ENCODE results near the gene TGFA. TPM values are rescaled to one million over a fixed set of nuclear protein-coding genes. Genes with fewer than 3 reads are reported as not detected.
A peak's percentile ranks its signal among the peaks of the same experiment; 100 is the strongest.

TGFA gene
- total RNA-seq, 1 experiment from 2014 or later: 22.5 TPM

GRCh38 chr2:70442301-70443077, 111.1 kb downstream of the TGFA start:
- no TSS peak for BruUV-seq (replicated peaks)
- ChIA-PET POLR2A (no interaction called here), CTCF (interaction anchor here (0.6 kb wide), 1 partner anchor 202 kb away, joined by 3 read pairs; no protein-coding TSS in a partner anchor)
- Mint-ChIP-seq H3K4me1 (ENCODE audit: insufficient read depth, unreplicated experiment) (no peaks in the 10 kb centered on the region), H3K27ac (ENCODE audit: low read depth, unreplicated experiment) (no peak overlapping the region), H3K36me3 (ENCODE audit: insufficient read depth, unreplicated experiment) (peaks cover 10% of the 10 kb centered on the region), H3K9me3 (ENCODE audit: unreplicated experiment) (peaks cover 7% of the 10 kb centered on the region), H3K27me3 (ENCODE audit: insufficient read depth, unreplicated experiment) (no peaks in the 10 kb centered on the region), H3K4me3 (ENCODE audit: unreplicated experiment) (no peak overlapping the region)
- intact Hi-C loops (cut with micrococcal nuclease): no loop called here
- TF ChIP-seq, protein P1, sequence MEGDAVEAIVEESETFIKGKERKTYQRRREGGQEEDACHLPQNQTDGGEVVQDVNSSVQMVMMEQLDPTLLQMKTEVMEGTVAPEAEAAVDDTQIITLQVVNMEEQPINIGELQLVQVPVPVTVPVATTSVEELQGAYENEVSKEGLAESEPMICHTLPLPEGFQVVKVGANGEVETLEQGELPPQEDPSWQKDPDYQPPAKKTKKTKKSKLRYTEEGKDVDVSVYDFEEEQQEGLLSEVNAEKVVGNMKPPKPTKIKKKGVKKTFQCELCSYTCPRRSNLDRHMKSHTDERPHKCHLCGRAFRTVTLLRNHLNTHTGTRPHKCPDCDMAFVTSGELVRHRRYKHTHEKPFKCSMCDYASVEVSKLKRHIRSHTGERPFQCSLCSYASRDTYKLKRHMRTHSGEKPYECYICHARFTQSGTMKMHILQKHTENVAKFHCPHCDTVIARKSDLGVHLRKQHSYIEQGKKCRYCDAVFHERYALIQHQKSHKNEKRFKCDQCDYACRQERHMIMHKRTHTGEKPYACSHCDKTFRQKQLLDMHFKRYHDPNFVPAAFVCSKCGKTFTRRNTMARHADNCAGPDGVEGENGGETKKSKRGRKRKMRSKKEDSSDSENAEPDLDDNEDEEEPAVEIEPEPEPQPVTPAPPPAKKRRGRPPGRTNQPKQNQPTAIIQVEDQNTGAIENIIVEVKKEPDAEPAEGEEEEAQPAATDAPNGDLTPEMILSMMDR (IDR thresholded peaks at IDR 0.05; ENCODE audit: unreplicated experiment): no peak
- DNase-seq (ENCODE audit: unreplicated experiment): peak; percentile 11

DNA sequence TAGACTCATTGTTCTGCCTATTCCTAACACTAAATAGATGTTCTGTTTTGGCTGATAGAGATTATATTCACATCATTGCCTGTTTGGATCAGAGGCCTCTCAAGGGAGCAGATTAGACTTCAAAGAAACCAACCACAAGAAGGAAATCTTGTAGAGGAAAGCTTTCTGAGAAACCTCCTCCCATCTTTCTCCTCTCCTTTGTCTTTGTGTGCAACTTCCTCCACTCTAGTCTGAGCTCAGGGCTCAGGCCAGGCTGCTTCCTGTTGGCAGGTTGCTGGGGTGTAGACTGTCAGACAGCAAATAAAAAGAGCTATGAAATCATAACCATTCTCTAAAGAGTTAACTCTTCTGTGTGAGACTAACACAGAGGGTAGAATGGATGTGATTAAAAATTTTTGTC, 113.0 kb downstream of the TGFA start:
- H3K27ac Mint-ChIP-seq (ENCODE audit: low read depth, unreplicated experiment): no peak overlapping the region
- H3K9me3 Mint-ChIP-seq (ENCODE audit: unreplicated experiment): peaks cover 7% of the 10 kb centered on the region
- TF ChIP-seq, protein P1 (IDR thresholded peaks at IDR 0.05; ENCODE audit: unreplicated experiment): no peak
- no TSS peak for BruUV-seq (replicated peaks)
- peaks cover 10% of the 10 kb centered on the region for H3K36me3 Mint-ChIP-seq (ENCODE audit: insufficient read depth, unreplicated experiment)
- intact Hi-C loops (cut with micrococcal nuclease): no loop called here
- POLR2A ChIA-PET: interaction anchor here (1.0 kb wide), 1 partner anchor 60 kb away, joined by 3 read pairs; no protein-coding TSS in a partner anchor
- CTCF ChIA-PET: interaction anchor here (0.8 kb wide), 1 partner anchor 86 kb away, joined by 3 read pairs; no protein-coding TSS in a partner anchor
- H3K4me3 Mint-ChIP-seq (ENCODE audit: unreplicated experiment): no peak overlapping the region
- H3K27me3 Mint-ChIP-seq (ENCODE audit: insufficient read depth, unreplicated experiment): no peaks in the 10 kb centered on the region
- DNase-seq (ENCODE audit: unreplicated experiment): no peak
- H3K4me1 Mint-ChIP-seq (ENCODE audit: insufficient read depth, unreplicated experiment): no peaks in the 10 kb centered on the region

DNA sequence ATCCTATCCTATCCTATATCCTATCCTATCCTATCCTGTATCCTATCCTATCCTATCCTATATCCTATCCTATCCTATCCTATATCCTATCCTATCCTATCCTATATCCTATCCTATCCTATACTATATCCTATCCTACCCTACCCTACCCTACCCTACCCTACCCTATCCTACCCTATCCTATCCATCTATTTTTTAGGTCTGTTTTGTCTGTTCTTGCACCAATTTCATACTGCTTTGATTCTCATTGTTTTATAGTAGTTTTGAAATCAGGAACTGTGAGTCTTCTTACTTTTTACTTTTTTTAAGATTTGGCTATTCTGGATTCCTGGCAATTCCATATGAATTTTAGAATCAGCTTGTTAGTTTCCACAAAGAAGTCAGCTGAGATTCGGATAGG, 118.5 kb downstream of the TGFA start:
- intact Hi-C loops (cut with micrococcal nuclease): no loop called here
- H3K27me3 Mint-ChIP-seq (ENCODE audit: insufficient read depth, unreplicated experiment): no peaks in the 10 kb centered on the region
- DNase-seq (ENCODE audit: unreplicated experiment): no peak
- no TSS peak for BruUV-seq (replicated peaks)
- H3K4me1 Mint-ChIP-seq (ENCODE audit: insufficient read depth, unreplicated experiment): no peaks in the 10 kb centered on the region
- ChIA-PET CTCF (no interaction called here), POLR2A (no interaction called here)
- H3K27ac Mint-ChIP-seq (ENCODE audit: low read depth, unreplicated experiment): no peak overlapping the region
- no peaks in the 10 kb centered on the region for H3K36me3 Mint-ChIP-seq (ENCODE audit: insufficient read depth, unreplicated experiment)
- TF ChIP-seq, protein P1 (IDR thresholded peaks at IDR 0.05; ENCODE audit: unreplicated experiment): no peak
- no peak overlapping the region for H3K4me3 Mint-ChIP-seq (ENCODE audit: unreplicated experiment)
- no peaks in the 10 kb centered on the region for H3K9me3 Mint-ChIP-seq (ENCODE audit: unreplicated experiment)

GRCh38 chr2:70433315-70433714, 120.3 kb downstream of the TGFA start:
- no peaks in the 10 kb centered on the region for H3K27me3 Mint-ChIP-seq (ENCODE audit: insufficient read depth, unreplicated experiment)
- intact Hi-C loops (cut with micrococcal nuclease): no loop called here
- no peaks in the 10 kb centered on the region for H3K4me1 Mint-ChIP-seq (ENCODE audit: insufficient read depth, unreplicated experiment)
- ChIA-PET POLR2A (no interaction called here), CTCF (interaction anchor here (0.9 kb wide), 1 partner anchor 92 kb away, joined by 3 read pairs; no protein-coding TSS in a partner anchor)
- H3K9me3 Mint-ChIP-seq (ENCODE audit: unreplicated experiment): no peaks in the 10 kb centered on the region
- H3K27ac Mint-ChIP-seq (ENCODE audit: low read depth, unreplicated experiment): no peak overlapping the region
- TF ChIP-seq, protein P1 (IDR thresholded peaks at IDR 0.05; ENCODE audit: unreplicated experiment): no peak
- H3K36me3 Mint-ChIP-seq (ENCODE audit: insufficient read depth, unreplicated experiment): no peaks in the 10 kb centered on the region
- DNase-seq (ENCODE audit: unreplicated experiment): no peak
- no TSS peak for BruUV-seq (replicated peaks)
- no peak overlapping the region for H3K4me3 Mint-ChIP-seq (ENCODE audit: unreplicated experiment)

All from MCF 10A (cell line).